Activated CD8-positive, alpha-beta T cell treated with anti-CD3 and anti-CD28 coated beads, Interleukin-2, amount 10 ng/mL, durations not matched to agents 7 days and 5 days (primary cell): ENCODE results near the gene ALAD. TPM values are rescaled to one million over a fixed set of nuclear protein-coding genes. Genes with fewer than 3 reads are reported as not detected.
A peak's percentile ranks its signal among the peaks of the same experiment; 100 is the strongest.
"Not testable (repeated sequence)": the region's sequence is repeated elsewhere in the genome, so short reads cannot be mapped to it uniquely, and the experiment has no call there.

Experiments used
- ATAC-seq: fragments of 150-1000 bp; cut with Tn5 transposase; one replicate; pipeline ENCODE4 v1.10.0; 2021; ENCODE audit warnings: moderate library complexity
- CTCF ChIA-PET: fragments of 350-600 bp; sonication (Branson Sonifier 250); formaldehyde crosslinking; loops from one replicate; lab custom pipeline; 2021; ENCODE audit warnings: antibody characterized with exemption; lab: Charles Lee
- POLR2A ChIA-PET: fragments of 350-600 bp; sonication (Branson Sonifier 250); formaldehyde crosslinking; loops from one replicate; lab custom pipeline; 2021; ENCODE audit warnings: antibody characterized with exemption; lab: Charles Lee
- DNase-seq: peaks from one replicate; pipeline ENCODE4 v3.0.0-alpha.2; 2020
- H3K27ac Mint-ChIP-seq: one replicate; pipeline ENCODE4 v1.8.0; 2021; ENCODE audit warnings: mild to moderate bottlenecking, mixed read lengths
- H3K27me3 Mint-ChIP-seq: one replicate; pipeline ENCODE4 v1.8.0; 2021; ENCODE audit warnings: low read depth, mixed read lengths
- H3K36me3 Mint-ChIP-seq: one replicate; pipeline ENCODE4 v1.8.0; 2021; ENCODE audit warnings: low read depth, mixed read lengths
- H3K4me1 Mint-ChIP-seq: one replicate; pipeline ENCODE4 v1.8.0; 2021; ENCODE audit warnings: low read depth, mixed read lengths
- H3K4me3 Mint-ChIP-seq: one replicate; pipeline ENCODE4 v1.8.0; 2021; ENCODE audit warnings: mild to moderate bottlenecking, mixed read lengths
- H3K9me3 Mint-ChIP-seq: one replicate; pipeline ENCODE4 v1.8.0; 2022; ENCODE audit warnings: mixed read lengths; ENCODE audit not compliant: insufficient read depth
- total RNA-seq, 2 experiments: library from RNA; stranded (reverse); gene quantifications; one replicate each; pipeline ENCODE4 v1.2.3, GENCODE V29; 2021

Gene ALAD
- total RNA-seq, 2 experiments from 2014 or later = 26.0 to 30.7 TPM

DNA sequence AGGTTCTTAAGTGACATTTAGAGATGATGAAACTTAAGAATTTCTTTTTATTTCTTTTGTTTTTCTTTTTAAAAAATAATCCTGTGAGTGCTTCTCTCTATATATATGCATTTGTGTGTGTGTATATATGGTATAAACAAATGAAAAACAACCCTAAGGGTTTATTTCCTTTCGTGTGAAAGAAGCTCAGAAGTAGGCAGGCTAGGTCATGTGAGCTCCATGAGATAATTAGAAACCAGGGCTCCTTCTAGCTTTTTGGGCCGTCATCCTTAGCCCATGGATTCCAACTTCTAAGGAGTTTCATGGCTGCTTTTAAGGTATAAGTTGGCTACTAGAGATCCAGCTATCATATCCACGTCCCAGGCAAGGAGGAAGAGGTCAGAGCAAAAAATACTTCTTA lies 20.6 kb upstream of the ALAD start:
- Mint-ChIP-seq H3K36me3 (no peaks in the 10 kb centered on the region), H3K4me1 (no peaks in the 10 kb centered on the region), H3K4me3 (no peak overlapping the region), H3K27ac (no peak overlapping the region), H3K9me3 (no peaks in the 10 kb centered on the region), H3K27me3 (peaks cover 6% of the 10 kb centered on the region)
- ChIA-PET CTCF (interaction anchor here (0.7 kb wide), 1 partner anchor 516 kb away, joined by 3 read pairs; no protein-coding TSS in a partner anchor), POLR2A (no interaction called here)
- ATAC-seq (no peak), DNase-seq (no peak)

DNA sequence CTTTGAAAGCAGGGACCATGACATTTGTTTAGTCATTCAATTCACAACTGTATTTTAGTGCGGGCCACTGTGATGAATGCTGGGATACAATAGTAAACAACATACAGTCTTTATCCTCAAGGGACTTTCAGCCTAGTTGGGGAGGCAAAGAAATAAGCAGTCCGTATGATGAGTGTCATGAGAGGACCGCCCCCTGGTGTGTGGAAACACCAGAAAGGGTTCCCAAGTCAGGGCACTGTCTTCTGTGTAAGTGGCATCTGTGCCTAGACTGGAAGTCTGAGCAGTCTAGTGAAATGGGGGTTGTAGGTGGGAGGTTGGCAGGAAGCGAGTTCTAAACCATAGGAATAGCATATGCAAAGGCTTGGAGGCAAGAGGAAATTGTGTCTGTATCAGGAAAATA lies 16.3 kb upstream of the ALAD start:
- POLR2A ChIA-PET = no interaction called here
- H3K36me3 Mint-ChIP-seq = no peaks in the 10 kb centered on the region
- CTCF ChIA-PET = interaction anchor here (1.0 kb wide), 1 partner anchor 237 kb away, joined by 4 read pairs; no protein-coding TSS in a partner anchor
- peaks cover 4% of the 10 kb centered on the region for H3K27me3 Mint-ChIP-seq
- no peak overlapping the region for H3K27ac Mint-ChIP-seq
- no peaks in the 10 kb centered on the region for H3K9me3 Mint-ChIP-seq
- no peak for DNase-seq
- no peak for ATAC-seq
- H3K4me1 Mint-ChIP-seq = no peaks in the 10 kb centered on the region
- no peak overlapping the region for H3K4me3 Mint-ChIP-seq

DNA sequence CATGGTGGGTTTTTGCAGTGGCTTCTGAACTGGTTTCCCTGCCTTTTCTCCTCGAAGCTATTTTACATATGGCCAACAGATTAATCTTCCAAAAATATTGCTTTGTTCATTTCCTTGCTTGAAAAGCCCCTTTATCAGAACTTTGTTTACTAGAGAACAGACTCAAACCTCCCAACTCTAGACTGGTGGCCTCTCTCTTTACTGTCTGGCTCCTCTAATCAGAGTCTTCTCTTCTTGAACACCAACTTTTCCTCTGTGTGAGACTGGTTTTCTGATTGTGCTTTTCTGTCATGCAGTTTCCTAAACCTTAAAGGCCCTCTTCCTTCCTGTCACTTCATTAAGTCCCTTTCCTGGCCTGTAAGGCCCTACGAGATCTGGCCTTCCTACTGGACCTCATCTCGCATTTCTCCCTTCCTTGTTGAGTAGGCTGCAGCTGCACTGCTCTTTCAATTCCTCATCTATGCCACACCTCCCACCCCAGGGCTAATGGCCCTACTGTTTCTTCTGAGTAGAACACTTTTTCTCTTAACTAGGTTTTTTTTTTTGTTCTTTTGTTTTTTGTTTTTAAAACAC lies 15.2 kb upstream of the ALAD start:
- H3K9me3 Mint-ChIP-seq = no peaks in the 10 kb centered on the region
- peaks cover 2% of the 10 kb centered on the region for H3K27me3 Mint-ChIP-seq
- no peak overlapping the region for H3K4me3 Mint-ChIP-seq
- peaks cover 5% of the 10 kb centered on the region for H3K4me1 Mint-ChIP-seq
- CTCF ChIA-PET = interaction anchor here (1.0 kb wide), 1 partner anchor 239 kb away, joined by 4 read pairs; no protein-coding TSS in a partner anchor
- ATAC-seq (no peak), DNase-seq (no peak)
- no peak overlapping the region for H3K27ac Mint-ChIP-seq
- no peaks in the 10 kb centered on the region for H3K36me3 Mint-ChIP-seq
- POLR2A ChIA-PET = no interaction called here

DNA sequence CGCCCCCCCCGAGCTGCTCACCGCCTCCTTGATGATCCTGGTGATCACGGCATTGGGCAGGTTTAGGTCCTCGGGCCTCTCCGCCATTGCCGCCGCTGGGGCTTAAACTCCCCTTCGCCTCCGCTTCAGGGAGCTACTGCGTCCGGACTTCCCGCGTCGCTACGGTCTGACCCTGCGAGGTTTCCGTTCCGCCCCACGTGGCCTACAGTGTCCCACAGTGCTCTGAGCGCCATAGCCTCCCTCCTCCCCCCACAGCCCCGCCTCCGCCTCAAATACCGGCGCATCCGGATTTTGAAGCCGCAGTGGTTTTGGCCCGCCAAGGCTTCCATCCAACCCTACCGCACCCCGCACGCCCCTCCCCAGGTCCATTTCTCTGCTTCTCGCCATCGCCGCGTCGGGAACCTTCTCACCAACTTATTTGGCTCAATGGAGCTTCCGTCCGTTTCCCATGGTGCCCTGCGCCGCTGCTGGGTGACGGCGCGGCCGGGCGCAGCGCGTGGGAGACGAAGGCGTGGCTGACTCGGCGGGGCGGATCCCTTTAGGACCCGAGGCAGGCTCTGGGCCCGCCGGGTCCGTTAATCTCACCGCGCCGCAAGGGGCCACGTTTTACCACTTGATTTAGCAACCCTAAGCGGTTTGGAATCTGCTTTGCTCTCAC lies 9.3 kb upstream of the ALAD start, which contains the start of the genes C9orf43 and POLE3:
C9orf43 (plus strand) TSS at position 541 of the 658 bp plus-strand sequence. CDS start 2,747 bp downstream, outside the sequence.
POLE3 (minus strand) TSS at position 469 of the 658 bp plus-strand sequence; CDS start at position 87, 382 bp downstream.
- DNase-seq (peak; percentile 96), ATAC-seq (peak; percentile 95)
- no peaks in the 10 kb centered on the region for H3K27me3 Mint-ChIP-seq
- ChIA-PET CTCF (interaction anchor here (0.7 to 10.7 kb wide), 17 partner anchors 9 to 273 kb away, joined by 3 to 105 read pairs (median 4); partner anchors contain the start of genes ALAD, CDC26, FKBP15 and PRPF4), POLR2A (interaction anchor here (0.6 to 2.0 kb wide), 20 partner anchors 9 to 993 kb away, joined by 3 to 25 read pairs (median 3); partner anchors contain the start of genes ALAD, CDC26, FKBP15 and HDHD3)
- H3K4me1 Mint-ChIP-seq = peaks cover 35% of the 10 kb centered on the region
- peak within 1 kb of the TSS; percentile 88 for H3K4me3 Mint-ChIP-seq
- H3K27ac Mint-ChIP-seq = peak within 1 kb of the TSS; percentile 100
- H3K9me3 Mint-ChIP-seq = no peaks in the 10 kb centered on the region
- H3K36me3 Mint-ChIP-seq = peaks cover 26% of the 10 kb centered on the region

DNA sequence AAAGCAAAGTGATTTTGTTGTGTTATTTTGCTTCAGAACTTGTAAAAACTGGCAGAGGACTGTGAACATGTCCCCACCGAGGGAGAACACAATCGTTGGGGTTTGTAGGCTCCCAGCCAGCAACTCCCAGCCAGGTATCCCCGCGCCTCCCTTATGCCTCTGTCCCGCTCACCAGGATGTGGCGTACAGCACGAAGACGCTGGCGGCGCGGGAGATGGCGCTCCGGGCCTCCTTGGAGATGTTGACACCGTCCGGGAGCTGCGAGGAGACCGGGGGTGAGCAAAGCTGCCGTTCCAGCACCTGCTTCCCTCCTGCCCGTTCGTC lies 8.8 kb upstream of the ALAD start:
- Mint-ChIP-seq H3K4me1 (peaks cover 35% of the 10 kb centered on the region), H3K4me3 (peak overlapping the region; percentile 88), H3K9me3 (no peaks in the 10 kb centered on the region), H3K36me3 (peaks cover 27% of the 10 kb centered on the region), H3K27ac (peak overlapping the region; percentile 100), H3K27me3 (no peaks in the 10 kb centered on the region)
- ATAC-seq (peak; percentile 32), DNase-seq (no peak)
- POLR2A ChIA-PET = interaction anchor here (0.6 to 2.0 kb wide), 19 partner anchors 9 to 994 kb away, joined by 3 to 25 read pairs (median 3); partner anchors contain the start of genes ALAD, CDC26, FKBP15 and HDHD3
- CTCF ChIA-PET = interaction anchor here (0.7 to 10.7 kb wide), 17 partner anchors 8 to 273 kb away, joined by 3 to 105 read pairs (median 4); partner anchors contain the start of genes ALAD, CDC26, FKBP15 and PRPF4

DNA sequence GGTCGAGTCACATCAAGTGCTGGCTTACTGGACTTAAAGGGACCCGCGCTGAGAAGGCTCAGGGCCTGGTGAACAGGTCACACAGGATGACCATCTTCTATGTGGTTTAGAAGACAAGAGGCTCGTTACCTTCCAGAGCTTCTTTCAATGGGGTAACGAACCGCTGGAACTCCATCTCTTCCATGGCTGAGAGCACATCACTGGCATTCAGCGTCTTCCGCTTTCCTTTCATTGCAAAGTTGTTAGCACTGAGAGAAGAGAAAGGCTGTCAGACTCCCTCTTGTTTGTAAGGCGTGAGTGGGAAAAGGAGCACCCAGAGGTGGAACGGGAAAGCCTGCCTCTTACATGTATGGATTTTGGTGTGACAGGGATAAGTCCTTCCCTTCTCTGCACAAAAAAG lies 8.4 kb upstream of the ALAD start:
- CTCF ChIA-PET = interaction anchor here (1.0 to 10.7 kb wide), 12 partner anchors 8 to 273 kb away, joined by 3 to 105 read pairs (median 5); partner anchors contain the start of genes ALAD, CDC26, FKBP15 and PRPF4
- Mint-ChIP-seq H3K27ac (peak overlapping the region; percentile 100), H3K4me1 (peaks cover 35% of the 10 kb centered on the region), H3K27me3 (no peaks in the 10 kb centered on the region), H3K4me3 (peak overlapping the region; percentile 88), H3K36me3 (peaks cover 28% of the 10 kb centered on the region), H3K9me3 (no peaks in the 10 kb centered on the region)
- ATAC-seq (no peak), DNase-seq (no peak)
- POLR2A ChIA-PET = interaction anchor here (0.6 to 2.0 kb wide), 13 partner anchors 9 to 189 kb away, joined by 3 to 25 read pairs (median 5); partner anchors contain the start of genes ALAD, CDC26, FKBP15 and HDHD3

DNA sequence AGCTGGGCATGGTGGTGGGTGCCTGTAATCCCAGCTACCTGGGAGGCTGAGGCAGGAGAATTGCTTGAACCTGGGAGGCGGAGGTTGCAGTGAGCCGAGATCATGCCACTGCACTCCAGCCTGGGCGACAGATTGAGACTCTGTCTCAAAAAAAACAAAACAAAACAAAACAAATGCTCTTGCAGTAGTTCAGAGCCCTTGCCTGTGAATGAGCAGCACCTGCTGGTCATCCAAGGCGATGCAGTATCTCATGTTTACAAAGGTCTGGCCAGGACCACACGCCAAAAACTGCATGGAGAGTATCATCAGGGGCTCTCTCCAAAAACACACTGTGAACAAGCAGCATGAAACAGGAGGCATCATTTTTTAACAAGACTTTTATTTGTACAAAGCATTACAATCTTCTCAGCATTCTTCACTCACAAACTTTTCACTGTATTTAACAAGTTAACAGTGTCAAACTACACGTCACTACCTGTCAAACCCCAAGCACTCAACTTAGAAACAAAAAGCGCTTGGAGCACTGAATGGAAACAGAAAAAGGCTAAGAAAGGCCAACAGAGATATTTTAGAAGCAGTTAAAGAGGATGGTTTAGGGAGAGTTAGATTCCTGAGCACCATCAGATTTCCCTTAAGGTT lies 5.9 kb upstream of the ALAD start:
- Mint-ChIP-seq H3K36me3 (peaks cover 28% of the 10 kb centered on the region), H3K4me1 (peaks cover 35% of the 10 kb centered on the region), H3K27ac (peak overlapping the region; percentile 53)
- peak; percentile 74 for DNase-seq
- H3K27me3 Mint-ChIP-seq, POLR2A ChIA-PET, ATAC-seq, H3K9me3 Mint-ChIP-seq, H3K4me3 Mint-ChIP-seq: not testable (repeated sequence)
- CTCF ChIA-PET = interaction anchor here (0.7 to 10.7 kb wide), 9 partner anchors 19 to 250 kb away, joined by 3 to 105 read pairs (median 6); partner anchors contain the start of genes CDC26, PRPF4 and WDR31

DNA sequence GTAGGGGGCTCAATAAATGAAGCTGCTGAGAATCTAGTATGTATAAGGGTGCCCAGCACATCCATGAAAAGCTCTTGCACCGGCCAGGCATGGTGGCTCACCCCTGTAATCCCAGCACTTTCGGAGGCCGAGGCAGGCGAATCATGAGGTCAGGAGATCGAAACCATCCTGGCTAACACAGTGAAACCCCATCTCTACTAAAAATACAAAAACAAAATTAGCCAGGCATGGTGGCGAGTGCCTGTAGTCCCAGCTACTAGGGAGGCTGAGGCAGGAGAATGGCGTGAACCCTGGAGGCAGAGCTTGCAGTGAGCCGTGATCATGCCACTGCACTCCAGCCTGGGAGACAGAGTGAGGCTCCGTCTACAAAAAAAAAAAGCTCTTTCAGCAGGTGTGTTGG lies 5.3 kb upstream of the ALAD start:
- H3K4me3 Mint-ChIP-seq, H3K9me3 Mint-ChIP-seq, H3K27me3 Mint-ChIP-seq, DNase-seq, POLR2A ChIA-PET, ATAC-seq, H3K27ac Mint-ChIP-seq: not testable (repeated sequence)
- CTCF ChIA-PET = interaction anchor here (0.9 to 10.7 kb wide), 6 partner anchors 40 to 250 kb away, joined by 3 to 105 read pairs (median 5); partner anchors contain the start of genes CDC26, PRPF4 and WDR31
- Mint-ChIP-seq H3K4me1 (peaks cover 37% of the 10 kb centered on the region), H3K36me3 (peaks cover 28% of the 10 kb centered on the region)

DNA sequence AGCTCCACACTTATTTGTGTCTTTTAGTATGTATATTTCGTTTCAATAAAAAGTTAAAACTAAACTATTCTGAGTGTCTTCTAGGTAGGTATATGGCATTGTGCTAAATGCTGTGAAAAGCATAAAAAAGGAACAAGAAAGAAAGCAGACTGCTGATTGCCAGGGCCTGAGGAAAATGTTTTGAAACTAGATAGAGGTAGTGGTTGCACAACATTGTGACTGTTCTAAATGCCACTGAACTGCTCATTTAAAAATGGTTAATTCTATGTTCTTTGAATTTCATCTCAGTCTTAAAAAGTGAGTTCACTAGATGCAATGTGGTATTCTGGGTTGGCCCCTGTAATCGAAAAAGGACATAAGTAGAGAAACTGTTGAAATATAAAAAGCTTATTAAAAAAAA lies 2.6 kb upstream of the ALAD start:
- Mint-ChIP-seq H3K4me1 (peaks cover 35% of the 10 kb centered on the region), H3K36me3 (peaks cover 20% of the 10 kb centered on the region), H3K9me3 (no peaks in the 10 kb centered on the region), H3K27ac (no peak overlapping the region), H3K27me3 (no peaks in the 10 kb centered on the region), H3K4me3 (no peak overlapping the region)
- CTCF ChIA-PET = interaction anchor here (1.1 to 10.7 kb wide), 6 partner anchors 9 to 253 kb away, joined by 3 to 105 read pairs (median 5); partner anchors contain the start of genes CDC26, PRPF4 and WDR31
- POLR2A ChIA-PET = no interaction called here
- DNase-seq (no peak), ATAC-seq (no peak)

DNA sequence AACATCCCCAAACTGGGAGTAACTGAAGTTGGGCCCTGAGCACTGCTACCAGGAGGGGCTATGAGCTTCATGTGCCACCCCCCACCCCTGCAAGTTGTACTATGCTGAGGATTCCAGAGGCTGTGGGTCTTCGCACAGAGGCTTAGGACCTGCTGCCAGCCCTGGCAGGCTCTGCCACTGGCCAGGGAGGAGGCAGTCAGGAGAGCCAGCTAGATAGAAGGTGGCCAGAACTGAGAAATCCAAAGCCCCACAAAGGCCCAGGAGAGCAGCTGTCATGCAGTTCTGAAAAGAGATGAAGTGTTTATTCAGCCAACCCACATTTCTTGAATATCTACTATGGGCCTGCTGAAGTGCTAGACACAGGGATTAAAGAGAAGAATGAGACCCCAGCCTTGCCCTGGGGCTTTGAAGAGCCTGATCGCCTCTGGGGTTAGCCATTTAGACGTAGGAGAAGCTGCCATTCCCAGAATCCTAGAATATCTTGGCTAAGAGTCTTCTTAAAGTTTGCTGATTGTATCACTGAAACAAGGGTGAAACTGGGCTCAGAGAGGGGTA lies 1.4 kb downstream of the ALAD start:
- H3K27ac Mint-ChIP-seq = peak overlapping the region; percentile 39
- H3K4me3 Mint-ChIP-seq = peak overlapping the region; percentile 66
- ATAC-seq (no peak), DNase-seq (no peak)
- peaks cover 2% of the 10 kb centered on the region for H3K36me3 Mint-ChIP-seq
- no peaks in the 10 kb centered on the region for H3K9me3 Mint-ChIP-seq
- H3K27me3 Mint-ChIP-seq = no peaks in the 10 kb centered on the region
- ChIA-PET CTCF (interaction anchor here (0.6 to 7.4 kb wide), 9 partner anchors 8 to 258 kb away, joined by 3 to 75 read pairs (median 4); partner anchors contain the start of gene CDC26), POLR2A (interaction anchor here (1.9 to 2.4 kb wide), 2 partner anchors 10 to 50 kb away, joined by 8 to 23 read pairs; partner anchors contain the start of genes BSPRY, C9orf43 and POLE3)
- peaks cover 17% of the 10 kb centered on the region for H3K4me1 Mint-ChIP-seq
